Thyroid gland (tissue), 4 donors: ENCODE measurements around the gene ADAMTS4. TPM values are rescaled to one million over a fixed set of nuclear protein-coding genes. Genes with fewer than 3 reads are reported as not detected.

Experiments
- DNase-seq, 2 donors: peaks; one replicate each; pipeline ENCODE4 v3.0.0-alpha.2; 2019
- H3K27ac ChIP-seq, 3 donors: fragments of 200-600 bp; sonication (generic); 1 replicate in 2 of 3; 2 replicates in 1 of 3; pipeline ENCODE4 v1.5.1; 2016 to 2019; ENCODE audit warnings: mild to moderate bottlenecking in 1 of 3, moderate library complexity in 1 of 3
- H3K27me3 ChIP-seq: fragments of 200-600 bp; sonication (generic); one replicate; pipeline ENCODE4 v1.5.1; 2019
- H3K36me3 ChIP-seq, 2 donors: fragments of 200-600 bp; sonication (generic); one replicate each; pipeline ENCODE4 v1.5.1; 2016 to 2019
- H3K4me1 ChIP-seq, 2 donors: fragments of 200-600 bp; sonication (generic); one replicate each; pipeline ENCODE4 v1.5.1; 2017 to 2019
- H3K4me3 ChIP-seq, 3 donors: fragments of 200-600 bp; sonication (generic); replicated peaks in 1 of 3; 1 replicate in 2 of 3; 2 replicates in 1 of 3; pipeline ENCODE4 v1.5.1; 2016; ENCODE audit warnings: mild to moderate bottlenecking in 1 of 3
- H3K9me3 ChIP-seq: fragments of 200-600 bp; sonication (generic); one replicate; pipeline ENCODE4 v1.5.1; 2017
- POLR2A ChIP-seq, 2 donors: fragments of 450-650 bp; IDR thresholded peaks; one replicate each; pipeline ENCODE4 v1.6.1; 2017; ENCODE audit warnings: antibody characterized with exemption in 2 of 2, mild to moderate bottlenecking in 2 of 2, moderate library complexity in 1 of 2
- WGBS, 2 donors: methylation state at CpG; one replicate each; pipeline ENCODE4 v1.1.5; 2017; 5-methylcytosine and 5-hydroxymethylcytosine counted together
- intact Hi-C: fragments of 100-400 bp; cut with DNase I; formaldehyde crosslinking; loops from one replicate; pipeline ENCODE4 v1.15.1; 2023
- total RNA-seq, 4 donors: library from RNA; depleted of rRNA; stranded (reverse); fragments of >200 nt; gene quantifications; one replicate each; pipeline ENCODE4 v1.2.3, GENCODE V29; 2016
- TF ChIP-seq, protein P1 (sequence below), 6 experiments: fragments of 200-600 bp in 3 of 6; fragments of 450-650 bp in 3 of 6; sonication (generic) in 3 of 6; IDR thresholded peaks; one replicate each; pipeline ENCODE4 v1.5.1; 2016 to 2019; ENCODE audit warnings: antibody characterized with exemption in 6 of 6, mild to moderate bottlenecking in 2 of 6, inconsistent platforms in 1 of 6, moderate library complexity in 1 of 6

ADAMTS4 gene
- total RNA-seq, 4 donors from 2014 or later: 4.6 to 24.4 (median 9.4) TPM

DNA sequence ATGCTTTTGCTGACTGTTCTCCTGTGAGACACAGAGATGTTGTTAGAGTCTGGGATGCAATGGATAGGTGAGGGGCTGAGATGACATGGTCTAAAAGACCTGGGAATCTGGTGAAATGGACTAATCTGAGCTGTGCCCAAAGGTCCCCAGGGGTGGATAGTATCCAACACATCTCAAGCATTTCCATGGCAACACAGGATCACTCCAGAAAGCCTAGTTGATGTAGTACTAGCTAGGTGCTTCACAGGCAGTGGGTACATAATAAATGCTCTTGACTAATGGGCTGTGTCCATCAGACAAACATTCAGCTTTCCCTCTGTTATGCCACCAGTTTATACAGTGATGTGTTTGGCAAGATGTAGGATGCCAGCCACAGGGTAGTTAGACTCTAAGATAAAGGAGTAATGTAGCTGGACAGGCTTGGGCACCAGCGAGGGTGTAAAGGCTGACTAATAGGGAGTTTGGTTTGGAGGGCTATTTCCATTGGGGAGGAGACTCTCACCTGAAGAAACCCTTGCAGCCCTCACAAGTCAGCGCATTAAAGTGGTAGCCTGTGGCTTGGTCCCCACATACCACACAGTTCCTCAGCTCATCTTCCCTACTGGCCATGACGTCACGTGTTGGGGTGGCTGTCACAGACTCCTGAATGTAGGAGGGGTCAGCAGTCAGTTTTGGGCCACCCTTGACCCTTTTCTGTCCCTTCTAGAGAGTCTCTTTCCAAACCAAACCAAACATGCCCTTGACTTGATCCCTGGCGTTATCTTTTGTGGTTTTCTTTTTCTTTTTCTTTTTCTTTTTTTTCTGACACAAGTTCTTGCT, 37.3 kb upstream of the ADAMTS4 start:
- Histone ChIP-seq H3K4me1 (no peaks in the 10 kb centered on the region), H3K27ac (no peak overlapping the region), H3K36me3 (no peaks in the 10 kb centered on the region), H3K4me3 (no peak overlapping the region), H3K27me3 (no peaks in the 10 kb centered on the region), H3K9me3 (no peaks in the 10 kb centered on the region)
- WGBS, 2 donors: 83 to 86% methylated on average over 5 of the region's 5 CpGs
- intact Hi-C loops: no loop called here
- TF ChIP-seq, protein P1, sequence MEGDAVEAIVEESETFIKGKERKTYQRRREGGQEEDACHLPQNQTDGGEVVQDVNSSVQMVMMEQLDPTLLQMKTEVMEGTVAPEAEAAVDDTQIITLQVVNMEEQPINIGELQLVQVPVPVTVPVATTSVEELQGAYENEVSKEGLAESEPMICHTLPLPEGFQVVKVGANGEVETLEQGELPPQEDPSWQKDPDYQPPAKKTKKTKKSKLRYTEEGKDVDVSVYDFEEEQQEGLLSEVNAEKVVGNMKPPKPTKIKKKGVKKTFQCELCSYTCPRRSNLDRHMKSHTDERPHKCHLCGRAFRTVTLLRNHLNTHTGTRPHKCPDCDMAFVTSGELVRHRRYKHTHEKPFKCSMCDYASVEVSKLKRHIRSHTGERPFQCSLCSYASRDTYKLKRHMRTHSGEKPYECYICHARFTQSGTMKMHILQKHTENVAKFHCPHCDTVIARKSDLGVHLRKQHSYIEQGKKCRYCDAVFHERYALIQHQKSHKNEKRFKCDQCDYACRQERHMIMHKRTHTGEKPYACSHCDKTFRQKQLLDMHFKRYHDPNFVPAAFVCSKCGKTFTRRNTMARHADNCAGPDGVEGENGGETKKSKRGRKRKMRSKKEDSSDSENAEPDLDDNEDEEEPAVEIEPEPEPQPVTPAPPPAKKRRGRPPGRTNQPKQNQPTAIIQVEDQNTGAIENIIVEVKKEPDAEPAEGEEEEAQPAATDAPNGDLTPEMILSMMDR (IDR thresholded peaks at IDR 0.05): no peak
- TF ChIP-seq POLR2A (IDR thresholded peaks at IDR 0.05): no peak
- DNase-seq: no peak

DNA sequence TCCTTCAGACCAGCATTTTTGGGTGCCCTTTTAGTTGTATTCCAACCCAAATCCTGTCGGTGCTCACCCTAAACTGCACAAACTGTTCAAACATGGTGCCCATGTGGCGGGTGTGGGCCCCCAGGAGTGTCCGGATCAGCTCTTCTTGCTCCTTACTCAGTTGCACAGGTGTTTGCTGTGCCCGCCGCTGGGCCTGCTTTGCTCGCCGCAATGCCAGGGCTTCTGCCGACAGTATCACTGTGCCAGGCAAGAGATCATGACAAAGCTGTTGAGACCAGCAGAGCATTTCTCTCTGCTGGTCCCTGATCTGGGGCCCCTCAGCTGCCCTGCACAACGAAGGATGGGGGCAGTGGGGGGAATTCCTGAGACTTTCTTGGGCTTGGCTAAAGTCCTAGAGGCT, 34.2 kb upstream of the ADAMTS4 start:
- H3K27ac ChIP-seq: no peak overlapping the region
- intact Hi-C loops: loop anchor here (5.0 kb wide), 1 partner anchor 134 kb away; the partner anchor contains the start of gene CFAP126
- no peak overlapping the region for H3K4me3 ChIP-seq
- H3K4me1 ChIP-seq: no peaks in the 10 kb centered on the region
- TF ChIP-seq, protein P1 (IDR thresholded peaks at IDR 0.05): no peak
- TF ChIP-seq POLR2A (IDR thresholded peaks at IDR 0.05): no peak
- H3K27me3 ChIP-seq: no peaks in the 10 kb centered on the region
- no peak for DNase-seq
- 81% methylated on average over 8 to 9 of the region's 9 CpGs for WGBS, 2 donors
- no peaks in the 10 kb centered on the region for H3K9me3 ChIP-seq
- peaks cover 10 to 14% of the 10 kb centered on the region in 2 donors for H3K36me3 ChIP-seq

DNA sequence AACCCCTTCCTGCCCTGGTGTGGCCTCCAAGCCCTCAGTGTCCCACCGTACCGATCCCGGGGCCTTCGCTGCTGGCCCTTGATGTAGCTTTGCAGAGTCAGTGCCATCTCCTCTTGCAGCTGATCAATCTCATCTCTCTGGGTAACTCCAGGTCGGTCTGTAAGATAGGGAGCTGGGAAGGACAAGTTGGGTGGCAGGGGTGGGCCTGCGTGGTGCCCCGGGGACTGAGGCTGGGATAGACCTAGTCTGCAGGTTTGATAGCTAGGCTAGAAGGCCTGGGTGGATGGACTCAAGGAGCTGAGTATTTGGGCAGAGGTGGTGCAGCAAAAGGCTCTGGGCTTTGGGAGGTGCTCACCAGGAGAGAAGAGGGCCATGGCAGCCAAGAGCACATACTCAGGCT, 31.9 kb upstream of the ADAMTS4 start:
- no peaks in the 10 kb centered on the region for H3K27me3 ChIP-seq
- TF ChIP-seq, protein P1 (IDR thresholded peaks at IDR 0.05): no peak
- no peak for TF ChIP-seq POLR2A (IDR thresholded peaks at IDR 0.05)
- no peak for DNase-seq
- H3K36me3 ChIP-seq: peaks cover 10 to 14% of the 10 kb centered on the region in 2 donors
- no peak overlapping the region for H3K27ac ChIP-seq
- H3K4me3 ChIP-seq: no peak overlapping the region
- 92 to 95% methylated on average over 7 of the region's 7 CpGs for WGBS, 2 donors
- intact Hi-C loops: loop anchor here (5.0 kb wide), 1 partner anchor 137 kb away; the partner anchor contains the start of gene CFAP126
- H3K4me1 ChIP-seq: peaks cover 11 to 15% of the 10 kb centered on the region in 2 donors
- H3K9me3 ChIP-seq: no peaks in the 10 kb centered on the region

DNA sequence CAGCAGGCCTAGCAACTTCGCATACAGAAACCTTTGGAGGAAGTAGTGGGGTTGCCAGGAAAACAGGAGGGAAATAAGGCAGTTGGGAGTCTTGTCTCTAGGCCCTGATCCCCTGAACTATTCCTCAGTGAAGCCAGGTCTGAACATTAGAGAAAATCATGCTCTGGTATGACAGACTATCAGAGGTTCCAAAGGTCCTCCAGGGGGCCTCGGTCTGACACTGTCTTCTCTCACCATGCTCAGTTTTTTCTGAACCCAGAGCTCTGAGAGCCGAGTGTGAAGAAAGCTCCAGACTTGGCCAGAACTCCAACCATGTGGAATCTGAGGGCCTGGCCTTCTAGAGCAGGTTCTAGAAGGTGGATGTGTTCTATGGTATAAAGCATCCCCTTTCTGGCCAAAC, 31.0 kb upstream of the ADAMTS4 start:
- 55 to 64% methylated on average over 3 of the region's 3 CpGs for WGBS, 2 donors
- Histone ChIP-seq H3K4me3 (no peak overlapping the region), H3K27ac (no peak overlapping the region), H3K4me1 (peaks cover 16 to 19% of the 10 kb centered on the region in 2 donors), H3K36me3 (peaks cover 10 to 14% of the 10 kb centered on the region in 2 donors), H3K9me3 (no peaks in the 10 kb centered on the region), H3K27me3 (no peaks in the 10 kb centered on the region)
- DNase-seq: no peak
- intact Hi-C loops: loop anchor here (5.0 to 10.0 kb wide), 4 partner anchors 55 to 152 kb away; partner anchors contain the start of genes B4GALT3, CFAP126 and MPZ
- no peak for TF ChIP-seq POLR2A (IDR thresholded peaks at IDR 0.05)
- TF ChIP-seq, protein P1 (IDR thresholded peaks at IDR 0.05): no peak

DNA sequence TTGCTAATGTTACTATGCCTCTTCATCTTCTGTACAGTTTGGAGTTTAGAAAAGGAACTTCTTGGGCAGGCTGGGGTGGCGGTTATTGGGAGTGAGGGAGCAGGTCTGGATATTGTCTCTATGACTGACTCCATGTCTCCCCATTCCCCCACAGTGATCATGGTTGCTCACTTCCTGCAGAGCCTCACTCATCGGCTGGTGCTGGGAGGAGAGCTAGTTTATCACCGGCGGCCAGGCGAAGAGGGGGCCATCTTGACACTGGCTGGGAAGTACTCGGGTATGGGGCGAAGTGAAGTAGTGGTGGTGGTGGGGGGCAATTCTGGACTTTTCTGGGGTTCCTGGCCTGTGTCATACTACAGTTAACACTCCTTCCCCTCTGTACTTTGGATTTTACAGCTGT, 29.2 kb upstream of the ADAMTS4 start:
- H3K4me3 ChIP-seq: no peak overlapping the region

More for the DNA sequence above, 29.2 kb upstream of the ADAMTS4 start:
- TF ChIP-seq POLR2A (IDR thresholded peaks at IDR 0.05): no peak
- TF ChIP-seq, protein P1 (IDR thresholded peaks at IDR 0.05): no peak
- intact Hi-C loops: loop anchor here (5.0 to 10.0 kb wide), 3 partner anchors 53 to 154 kb away; partner anchors contain the start of genes B4GALT3 and MPZ
- Histone ChIP-seq H3K27me3 (no peaks in the 10 kb centered on the region), H3K36me3 (peaks cover 10 to 14% of the 10 kb centered on the region in 2 donors), H3K4me1 (peaks cover 16 to 19% of the 10 kb centered on the region in 2 donors), H3K9me3 (no peaks in the 10 kb centered on the region), H3K27ac (no peak overlapping the region)
- WGBS, 2 donors: 83 to 98% methylated on average over 1 to 7 of the region's 7 CpGs
- DNase-seq: no peak
